H7 (cell line): ENCODE measurements around the gene OGDH. TPM values are rescaled to one million over a fixed set of nuclear protein-coding genes. Genes with fewer than 3 reads are reported as not detected.

ENCODE experiments used
- total RNA-seq: library from RNA; depleted of rRNA; stranded (reverse); fragments of >200 nt; shearing (Covaris generic); gene quantifications from 2 replicates; pipeline ENCODE4 v1.2.3, GENCODE V29; 2014; rRNA removed

OGDH gene
- total RNA-seq, 1 experiment from 2014 or later, result 71.3 TPM

Other genes with a start within 250 kb of the OGDH start
- gene NUDCD3, start 116.0 kb upstream of the OGDH start, total RNA-seq, result 68.1 and 79.4 TPM in 2 replicates
- not detected in 2 replicates for gene NPC1L1, start 65.3 kb upstream of the OGDH start, total RNA-seq
- gene DDX56, start 32.7 kb upstream of the OGDH start, total RNA-seq, result 81.2 and 93.4 TPM in 2 replicates
- gene TMED4, start 24.4 kb upstream of the OGDH start, total RNA-seq, result 94.4 and 114 TPM in 2 replicates
- 16.6 and 17.9 TPM in 2 replicates for gene ZMIZ2, start 142.2 kb downstream of the OGDH start, total RNA-seq
- gene PPIA, start 190.1 kb downstream of the OGDH start, total RNA-seq, result 3,731 and 4,122 TPM in 2 replicates
- 179 and 184 TPM in 2 replicates for gene H2AZ2, start 241.5 kb downstream of the OGDH start, total RNA-seq